ENCODE measurements around the gene PPP1R9A. TPM values are rescaled to one million over a fixed set of nuclear protein-coding genes. Genes with fewer than 3 reads are reported as not detected.

The PPP1R9A gene
- total and polyA plus RNA-seq, 12 donors, result 1.4 to 41.9 (median 29.1) TPM

DNA sequence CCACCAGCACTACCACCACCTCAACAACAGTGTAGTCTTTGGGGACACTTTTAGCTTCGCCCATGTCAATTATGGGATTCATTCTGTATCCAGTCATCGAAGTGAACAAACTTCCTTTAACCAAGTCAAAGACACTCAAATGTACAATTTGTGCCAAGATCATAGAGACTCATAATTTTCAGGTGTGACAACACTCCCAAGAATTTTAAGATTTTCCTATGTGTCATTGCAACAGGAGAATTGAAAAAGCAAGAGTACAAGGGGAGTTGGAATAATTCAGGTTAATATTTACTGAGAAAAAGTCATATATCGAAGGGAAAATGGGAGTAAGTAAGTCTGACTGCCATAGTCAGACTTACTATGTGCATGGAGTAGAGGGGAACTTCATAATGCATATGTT, 390.7 kb downstream of the PPP1R9A start:
- 91 to 96% methylated on average over 3 of the region's 3 CpGs for WGBS, 2 donors
- Histone ChIP-seq H3K4me3 (no peak overlapping the region), H3K27ac (no peak overlapping the region), H3K4me1 (no peaks in the 10 kb centered on the region), H3K36me3 (peaks cover 0 to 5% (median 0%) of the 10 kb centered on the region in 9 donors), H3K9me3 (no peaks in the 10 kb centered on the region), H3K27me3 (no peaks in the 10 kb centered on the region)
- TF ChIP-seq CTCF (IDR thresholded peaks at IDR 0.05), result no peak
- ATAC-seq, result no peak
- no peak for DNase-seq
- intact Hi-C loops (cut with DNase I), result no loop called here

DNA sequence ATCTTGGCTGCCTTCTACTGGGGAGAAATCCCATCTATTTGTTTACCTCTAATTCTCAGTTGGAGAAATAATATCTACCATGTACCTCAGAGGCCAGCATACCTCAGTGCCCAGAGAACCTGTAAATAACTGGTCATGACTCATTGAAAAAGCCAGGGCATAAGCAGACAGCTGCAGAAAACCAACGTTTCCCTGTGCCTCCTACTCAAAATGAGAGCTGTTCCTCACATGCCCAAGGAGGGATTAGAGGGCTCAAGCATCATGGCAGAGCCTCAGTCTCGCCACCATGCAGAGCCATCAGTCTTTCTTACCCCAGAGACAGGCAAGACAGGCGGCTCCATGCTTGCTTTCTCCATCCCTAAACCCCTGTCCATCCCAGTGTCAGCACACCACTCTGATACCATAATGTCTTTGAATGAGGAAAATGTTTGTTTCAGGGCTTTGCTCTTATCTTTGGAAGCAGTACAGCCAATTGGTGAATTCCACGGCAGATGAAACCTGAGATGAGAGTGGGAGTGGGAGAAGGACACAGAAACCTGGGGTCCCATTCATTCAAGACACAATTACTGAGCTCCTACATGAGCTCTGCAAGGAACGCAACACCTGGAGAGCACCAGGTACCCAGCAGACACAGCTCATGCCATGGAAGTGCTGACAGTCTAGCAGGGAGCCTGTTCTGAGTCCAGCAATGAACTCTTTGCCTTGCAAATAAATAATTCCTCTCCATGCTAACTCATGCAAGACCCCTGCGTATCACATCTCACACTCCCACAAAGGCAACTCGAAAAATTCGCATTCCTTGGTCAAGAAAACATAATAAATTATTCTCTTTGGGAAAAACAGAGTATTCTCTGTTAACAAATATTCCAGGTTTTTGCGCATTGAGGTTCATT, 395.9 kb downstream of the PPP1R9A start:
- Histone ChIP-seq H3K36me3 (no peaks in the 10 kb centered on the region), H3K27me3 (no peaks in the 10 kb centered on the region), H3K4me3 (no peak overlapping the region), H3K4me1 (no peaks in the 10 kb centered on the region), H3K27ac (no peak overlapping the region), H3K9me3 (no peaks in the 10 kb centered on the region)
- intact Hi-C loops (cut with DNase I), result no loop called here
- WGBS, 2 donors, result 74 to 77% methylated on average over 9 of the region's 9 CpGs
- ATAC-seq (no peak), DNase-seq (no peak)
- no peak for TF ChIP-seq CTCF (IDR thresholded peaks at IDR 0.05)

DNA sequence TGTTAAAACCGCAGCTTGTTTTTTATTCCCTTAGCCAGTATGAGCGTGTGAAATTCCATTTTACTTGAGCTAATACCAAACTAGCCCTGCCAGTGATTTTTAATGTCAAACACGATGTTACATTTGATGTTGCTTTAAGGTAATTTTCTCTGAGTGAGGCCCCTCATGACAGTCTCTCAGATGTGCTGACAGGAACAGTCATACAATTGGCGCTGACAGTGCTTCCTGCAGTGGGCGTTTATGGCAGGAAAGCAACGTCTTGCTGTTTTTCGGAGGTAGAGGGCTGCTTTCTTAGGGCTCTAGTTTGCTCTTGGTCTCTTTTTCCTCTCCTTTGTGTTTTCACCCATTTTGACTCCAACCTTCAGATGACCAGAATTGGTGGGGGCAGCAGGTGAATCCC, 397.6 kb downstream of the PPP1R9A start:
- 55 to 56% methylated on average over 7 of the region's 7 CpGs for WGBS, 2 donors
- H3K9me3 ChIP-seq, result no peaks in the 10 kb centered on the region
- H3K27ac ChIP-seq, result no peak overlapping the region
- no peaks in the 10 kb centered on the region for H3K36me3 ChIP-seq
- DNase-seq, result no peak
- no peak overlapping the region for H3K4me3 ChIP-seq
- no peak for TF ChIP-seq CTCF (IDR thresholded peaks at IDR 0.05)
- no peak for ATAC-seq
- intact Hi-C loops (cut with DNase I), result no loop called here
- no peaks in the 10 kb centered on the region for H3K4me1 ChIP-seq
- H3K27me3 ChIP-seq, result no peaks in the 10 kb centered on the region

GRCh38 chr7:95309951-95310350, 402.6 kb downstream of the PPP1R9A start:
- H3K4me3 ChIP-seq, result no peak overlapping the region
- no peak for TF ChIP-seq CTCF (IDR thresholded peaks at IDR 0.05)
- H3K9me3 ChIP-seq, result no peaks in the 10 kb centered on the region
- intact Hi-C loops (cut with DNase I), result no loop called here
- no peak overlapping the region for H3K27ac ChIP-seq
- no peaks in the 10 kb centered on the region for H3K36me3 ChIP-seq
- no peak for DNase-seq
- no peaks in the 10 kb centered on the region for H3K27me3 ChIP-seq
- H3K4me1 ChIP-seq, result no peaks in the 10 kb centered on the region
- 83 to 90% methylated on average over 2 of the region's 2 CpGs for WGBS, 2 donors
- ATAC-seq, result no peak

Measured in heart right ventricle (tissue), 16 donors.